Stomach smooth muscle (tissue), 2 donors: ENCODE measurements around the gene CCDC171.

Experiments used
- H3K27ac ChIP-seq: one replicate; pipeline ENCODE4 v1.7.0; 2013; ENCODE audit warnings: mild to moderate bottlenecking, low read length, inconsistent platforms
- H3K27me3 ChIP-seq, 2 donors: one replicate each; pipeline ENCODE4 v1.7.0; 2013; ENCODE audit warnings: low read length in 2 of 2; ENCODE audit not compliant: insufficient read depth in 2 of 2, control insufficient read depth in 1 of 2
- H3K36me3 ChIP-seq, 2 donors: one replicate each; pipeline ENCODE4 v1.7.0; 2013; ENCODE audit warnings: low read length in 2 of 2; ENCODE audit not compliant: control insufficient read depth in 2 of 2, insufficient read depth in 2 of 2
- H3K4me1 ChIP-seq: one replicate; pipeline ENCODE4 v1.7.0; 2013; ENCODE audit warnings: low read length; ENCODE audit not compliant: control insufficient read depth, insufficient read depth
- H3K4me3 ChIP-seq, 2 donors: one replicate each; pipeline ENCODE4 v1.7.0; 2013; ENCODE audit warnings: low read length in 2 of 2
- H3K9ac ChIP-seq, 2 donors: one replicate each; pipeline ENCODE4 v1.7.0; 2013; ENCODE audit warnings: low read length in 2 of 2, mild to moderate bottlenecking in 1 of 2
- H3K9me3 ChIP-seq, 2 donors: one replicate each; pipeline ENCODE4 v1.7.0; 2013; ENCODE audit warnings: low read length in 2 of 2; ENCODE audit not compliant: control insufficient read depth in 2 of 2
- donor health status: healthy.
- donor health status: Pancreatic carcinoma.

Gene CCDC171

DNA sequence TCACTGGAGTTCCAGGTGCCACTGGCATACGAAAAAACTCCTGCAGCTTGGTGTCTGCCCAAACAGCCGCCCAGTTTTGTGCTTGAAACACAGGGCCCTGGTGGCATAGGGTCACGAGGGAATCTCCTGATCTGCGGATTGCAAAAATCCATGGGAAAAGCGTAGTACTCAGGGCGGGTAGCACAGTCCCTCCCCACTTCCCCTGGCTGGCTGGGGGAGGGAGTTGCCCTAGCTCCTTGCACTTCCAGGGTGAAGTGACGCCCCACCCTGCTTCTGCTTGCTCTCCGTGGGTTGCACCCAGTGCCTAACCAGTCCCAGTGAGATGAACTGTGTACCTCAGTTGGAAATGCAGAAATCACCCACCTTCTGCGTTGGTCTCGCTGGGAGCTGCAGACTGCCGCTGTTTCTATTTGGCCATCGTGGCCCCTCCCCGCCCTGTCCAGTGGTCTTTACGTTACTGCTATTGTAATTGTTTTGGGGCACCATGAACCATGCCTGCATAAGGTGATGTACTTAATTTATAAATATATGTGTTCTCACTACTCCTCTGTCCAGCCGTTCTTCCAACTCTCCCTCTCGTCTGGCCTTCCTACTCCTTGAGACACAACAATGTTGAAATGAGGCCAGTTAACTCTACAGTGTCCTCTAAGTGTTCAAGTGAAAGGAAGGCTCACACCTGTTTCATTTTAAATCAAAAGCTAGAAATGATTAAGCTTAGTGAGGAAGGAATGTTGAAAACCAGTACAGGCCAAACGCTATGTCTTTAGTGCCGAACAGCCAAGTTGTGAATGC, 65.9 kb downstream of the CCDC171 start:
- Histone ChIP-seq H3K4me1 (no peaks in the 10 kb centered on the region), H3K9me3 (no peaks in the 10 kb centered on the region), H3K36me3 (no peaks in the 10 kb centered on the region), H3K27ac (no peak overlapping the region), H3K27me3 (no peaks in the 10 kb centered on the region), H3K9ac (no peak overlapping the region), H3K4me3 (no peak overlapping the region)

DNA sequence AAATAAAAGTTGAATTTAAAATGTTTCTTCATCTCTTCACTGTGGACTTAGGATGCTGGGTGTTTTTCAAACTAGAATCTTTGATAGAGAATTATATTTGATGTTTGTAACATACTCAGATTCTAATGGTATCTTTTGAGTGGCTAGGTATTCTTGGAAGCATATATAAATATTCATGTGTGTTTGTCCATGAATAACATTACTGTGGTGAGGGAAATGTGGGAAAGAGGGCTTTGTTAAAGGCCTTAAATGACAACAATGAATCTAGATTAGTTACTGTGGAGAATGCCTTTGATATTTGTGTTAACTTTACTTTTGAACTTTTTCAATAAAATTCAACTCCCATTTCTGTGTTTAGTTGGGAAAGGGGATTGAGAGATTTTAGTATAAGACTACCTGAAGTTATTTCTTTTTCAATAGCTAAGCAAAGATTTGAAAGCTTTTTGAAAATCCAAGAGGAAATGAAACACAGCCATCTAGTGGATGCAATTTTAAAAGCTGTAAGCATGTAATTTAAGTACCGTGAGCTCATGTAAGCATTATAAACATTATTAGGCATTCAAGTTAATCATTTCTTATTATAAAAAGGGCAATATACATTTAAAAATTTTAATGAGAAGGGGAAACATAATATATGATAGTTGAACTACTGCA, 69.6 kb downstream of the CCDC171 start:
- Histone ChIP-seq H3K36me3 (no peaks in the 10 kb centered on the region), H3K27ac (no peak overlapping the region), H3K9ac (no peak overlapping the region), H3K4me1 (no peaks in the 10 kb centered on the region), H3K9me3 (no peaks in the 10 kb centered on the region), H3K27me3 (no peaks in the 10 kb centered on the region), H3K4me3 (no peak overlapping the region)

DNA sequence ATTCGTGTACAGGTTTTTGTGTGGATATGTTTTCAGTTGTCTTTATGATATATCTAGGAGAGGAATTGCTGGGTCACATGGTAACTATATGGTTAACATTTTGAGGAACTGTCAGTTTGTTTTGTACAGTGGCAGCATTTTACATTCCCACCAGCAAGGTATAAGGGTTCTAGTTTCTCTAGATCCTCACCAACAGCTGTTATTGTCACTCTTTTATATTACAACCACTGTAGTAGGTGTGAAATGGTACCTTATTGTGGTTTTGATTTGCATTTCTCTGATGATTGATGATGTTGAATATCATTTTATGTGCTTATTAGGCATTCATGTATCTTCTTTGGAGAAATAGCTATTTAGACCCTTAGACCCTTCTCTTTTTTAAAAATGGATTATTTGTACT, 82.9 kb downstream of the CCDC171 start:
- Histone ChIP-seq H3K27ac (no peak overlapping the region), H3K9me3 (no peaks in the 10 kb centered on the region), H3K4me3 (no peak overlapping the region), H3K9ac (no peak overlapping the region), H3K27me3 (no peaks in the 10 kb centered on the region), H3K4me1 (no peaks in the 10 kb centered on the region), H3K36me3 (no peaks in the 10 kb centered on the region)

DNA sequence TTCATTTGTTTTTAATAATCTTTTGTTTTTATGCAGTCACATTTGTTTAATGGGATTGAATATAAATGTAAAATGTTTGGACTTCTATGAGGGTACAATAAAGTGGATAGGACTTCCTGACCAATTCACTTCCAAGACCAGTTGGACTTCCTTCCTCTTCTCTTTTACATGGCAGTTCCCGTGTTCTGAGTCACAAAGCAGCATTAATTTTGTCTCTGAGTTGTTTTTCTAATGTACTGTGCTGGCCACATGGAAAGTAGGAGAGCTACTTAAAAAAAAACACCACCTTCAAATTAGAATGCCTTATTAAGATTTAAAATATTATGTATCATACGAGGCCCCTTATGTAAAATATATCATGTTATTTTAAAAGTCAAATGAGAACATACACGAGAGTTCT, 87.3 kb downstream of the CCDC171 start:
- no peaks in the 10 kb centered on the region for H3K27me3 ChIP-seq
- no peaks in the 10 kb centered on the region for H3K9me3 ChIP-seq
- H3K27ac ChIP-seq, result no peak overlapping the region
- H3K36me3 ChIP-seq, result no peaks in the 10 kb centered on the region
- no peak overlapping the region for H3K4me3 ChIP-seq
- no peaks in the 10 kb centered on the region for H3K4me1 ChIP-seq
- H3K9ac ChIP-seq, result no peak overlapping the region

DNA sequence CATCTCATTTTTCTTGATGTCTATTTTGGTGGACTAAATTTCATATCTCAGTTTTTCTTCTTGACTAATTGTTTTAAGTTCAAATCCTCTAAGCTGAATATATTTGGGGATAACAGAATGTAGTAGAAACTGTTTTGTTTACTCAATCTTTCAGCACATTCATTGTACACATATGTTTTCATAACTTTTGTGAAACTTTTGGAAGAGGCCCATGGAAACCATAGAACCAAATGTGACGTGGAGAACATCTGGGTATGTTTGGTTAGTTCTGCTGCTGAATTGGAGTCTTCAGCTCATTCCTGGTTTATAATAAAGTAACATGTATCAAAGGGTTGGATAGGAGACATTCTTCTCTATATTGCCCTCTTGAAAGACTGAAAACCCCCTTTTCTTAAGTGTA, 88.4 kb downstream of the CCDC171 start:
- no peak overlapping the region for H3K4me3 ChIP-seq
- no peaks in the 10 kb centered on the region for H3K4me1 ChIP-seq
- no peak overlapping the region for H3K27ac ChIP-seq
- H3K9ac ChIP-seq, result no peak overlapping the region
- no peaks in the 10 kb centered on the region for H3K27me3 ChIP-seq
- H3K9me3 ChIP-seq, result no peaks in the 10 kb centered on the region
- no peaks in the 10 kb centered on the region for H3K36me3 ChIP-seq

DNA sequence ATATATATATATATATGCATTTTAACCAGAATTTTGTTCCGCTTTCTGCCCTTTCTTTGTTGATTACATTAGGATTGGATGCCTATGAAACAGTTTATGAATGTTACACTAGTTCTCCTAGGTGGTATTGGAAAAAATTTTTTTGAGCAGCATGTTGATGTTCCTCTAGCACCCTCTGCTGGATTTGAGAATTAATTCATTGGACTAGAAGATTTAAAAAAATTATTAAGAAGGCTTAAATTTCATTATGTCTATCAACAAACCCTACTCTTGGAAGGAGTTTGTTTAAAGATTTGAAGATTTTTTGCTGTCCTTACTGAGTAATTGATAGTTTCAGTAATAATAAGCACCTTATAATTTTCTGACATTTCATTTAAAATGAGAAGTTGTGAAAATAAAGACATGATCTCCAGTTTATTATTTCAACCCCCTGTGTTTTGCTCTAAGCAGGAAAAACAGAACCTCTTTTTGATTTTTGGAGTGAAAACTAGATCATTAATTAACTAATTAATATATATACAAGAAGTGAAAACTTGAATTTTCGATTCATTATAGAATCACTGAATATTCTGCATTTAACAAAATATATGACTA, 89.6 kb downstream of the CCDC171 start:
- Histone ChIP-seq H3K9ac (no peak overlapping the region), H3K4me3 (no peak overlapping the region), H3K36me3 (no peaks in the 10 kb centered on the region), H3K4me1 (no peaks in the 10 kb centered on the region), H3K27me3 (no peaks in the 10 kb centered on the region), H3K9me3 (no peaks in the 10 kb centered on the region), H3K27ac (no peak overlapping the region)

DNA sequence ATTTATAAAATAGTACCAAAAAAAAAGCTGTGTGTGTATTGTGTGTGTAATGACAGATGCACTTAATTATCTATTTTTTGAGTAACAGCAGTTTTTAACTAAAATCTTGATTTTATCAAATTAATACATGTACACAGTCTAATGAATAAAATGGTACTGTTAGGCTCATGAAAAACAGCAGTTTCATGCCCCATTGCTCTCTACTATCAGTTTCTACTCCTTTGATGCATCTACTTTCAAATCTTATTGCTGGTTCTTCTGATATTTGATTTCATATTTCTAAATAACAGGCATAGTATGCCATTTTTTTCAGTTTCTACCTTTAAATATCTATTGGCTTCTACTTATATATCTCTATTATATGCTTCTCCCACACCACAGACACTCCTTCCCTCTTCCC, 117.4 kb downstream of the CCDC171 start:
- no peak overlapping the region for H3K27ac ChIP-seq
- H3K27me3 ChIP-seq, result no peaks in the 10 kb centered on the region
- no peaks in the 10 kb centered on the region for H3K36me3 ChIP-seq
- no peaks in the 10 kb centered on the region for H3K4me1 ChIP-seq
- H3K9ac ChIP-seq, result no peak overlapping the region
- no peaks in the 10 kb centered on the region for H3K9me3 ChIP-seq
- no peak overlapping the region for H3K4me3 ChIP-seq

DNA sequence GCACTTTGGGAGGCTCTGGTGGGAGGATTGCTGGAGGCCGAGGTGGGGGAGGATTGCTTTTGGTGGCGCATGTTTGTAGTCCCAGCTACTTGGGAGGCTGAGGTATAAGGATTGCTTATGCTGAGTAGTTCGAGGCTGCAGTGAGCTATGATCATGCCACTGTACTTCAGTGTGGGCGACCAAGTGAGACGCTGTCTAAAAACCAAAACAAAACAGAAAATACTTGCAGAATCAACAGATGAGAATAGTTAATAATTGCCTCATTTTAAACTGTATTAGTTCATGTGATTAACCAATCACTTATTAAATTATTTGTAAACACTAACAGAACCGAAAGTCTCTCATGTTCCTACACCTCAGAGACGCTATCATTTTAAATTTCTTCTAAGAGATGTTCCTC, 118.1 kb downstream of the CCDC171 start:
- no peaks in the 10 kb centered on the region for H3K36me3 ChIP-seq
- H3K4me3 ChIP-seq, result no peak overlapping the region
- H3K27ac ChIP-seq, result no peak overlapping the region
- H3K27me3 ChIP-seq, result no peaks in the 10 kb centered on the region
- H3K9me3 ChIP-seq, result no peaks in the 10 kb centered on the region
- H3K4me1 ChIP-seq, result no peaks in the 10 kb centered on the region
- no peak overlapping the region for H3K9ac ChIP-seq

DNA sequence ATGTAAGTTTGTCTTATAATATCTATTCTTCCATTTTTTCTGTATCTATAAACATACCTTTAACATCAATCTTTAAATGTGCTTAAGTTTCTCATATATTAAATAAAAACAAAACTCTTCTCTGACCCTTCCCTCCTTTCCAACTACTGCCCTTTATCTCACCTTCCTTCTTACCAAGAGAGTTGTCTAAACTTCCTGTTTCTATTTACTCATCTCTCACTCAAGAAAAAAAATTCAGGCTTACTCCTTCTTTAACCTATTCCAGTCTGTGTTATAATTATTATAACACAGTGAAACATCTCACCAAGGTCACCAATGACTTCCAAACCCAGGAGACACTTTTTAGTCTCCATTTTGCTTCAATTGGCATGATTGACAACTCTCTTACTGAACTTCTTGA, 140.9 kb downstream of the CCDC171 start:
- no peak overlapping the region for H3K27ac ChIP-seq
- no peaks in the 10 kb centered on the region for H3K4me1 ChIP-seq
- H3K9me3 ChIP-seq, result no peaks in the 10 kb centered on the region

DNA sequence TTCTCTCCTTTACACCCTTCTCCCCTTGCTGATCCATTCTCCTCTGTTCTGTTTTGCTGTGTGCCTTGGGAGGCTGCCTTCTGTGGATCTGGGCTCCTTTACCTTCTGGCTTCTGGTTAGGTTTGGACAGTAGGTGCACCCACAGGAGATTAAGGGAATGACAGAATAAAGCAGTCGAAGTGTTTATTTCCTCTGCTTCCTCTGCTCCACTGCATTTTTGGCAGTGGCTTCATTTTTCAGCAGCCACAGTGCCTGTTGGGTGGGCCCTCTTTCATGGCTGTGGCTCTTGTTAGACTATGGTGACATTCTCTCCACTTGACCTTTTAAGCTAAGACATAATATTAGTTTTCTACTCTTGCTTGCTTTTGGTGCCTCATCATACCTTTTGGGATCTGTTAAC, 144.1 kb downstream of the CCDC171 start:
- Histone ChIP-seq H3K36me3 (peaks cover 0 to 2% of the 10 kb centered on the region in 2 donors), H3K4me3 (no peak overlapping the region), H3K4me1 (no peaks in the 10 kb centered on the region), H3K9me3 (no peaks in the 10 kb centered on the region), H3K27ac (no peak overlapping the region), H3K27me3 (no peaks in the 10 kb centered on the region), H3K9ac (no peak overlapping the region)

More for the DNA sequence above, 140.9 kb downstream of the CCDC171 start:
- Histone ChIP-seq H3K27me3 (no peaks in the 10 kb centered on the region), H3K9ac (no peak overlapping the region), H3K4me3 (no peak overlapping the region), H3K36me3 (peaks cover 0 to 2% of the 10 kb centered on the region in 2 donors)

DNA sequence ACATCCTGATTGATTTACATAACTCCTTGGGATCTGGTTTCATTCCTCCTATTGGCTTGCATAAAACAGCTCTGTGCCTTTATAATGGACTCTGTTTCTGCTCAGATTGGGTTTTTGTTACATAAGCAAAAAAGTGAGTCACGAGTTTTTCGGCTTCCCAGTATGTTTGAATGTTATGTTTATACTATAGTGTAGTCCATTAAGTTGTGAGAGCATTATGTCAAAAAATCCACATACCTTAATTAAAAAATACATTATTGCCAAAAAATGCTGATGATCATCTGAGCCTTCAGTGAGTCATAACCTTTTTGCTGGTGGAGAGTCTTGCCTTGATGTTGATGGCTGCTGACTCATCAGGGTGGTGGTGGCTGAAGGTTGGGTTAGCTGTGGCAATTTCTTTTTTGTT, 144.6 kb downstream of the CCDC171 start:
- Histone ChIP-seq H3K27me3 (no peaks in the 10 kb centered on the region), H3K9ac (no peak overlapping the region), H3K9me3 (no peaks in the 10 kb centered on the region), H3K27ac (no peak overlapping the region), H3K4me1 (no peaks in the 10 kb centered on the region), H3K4me3 (no peak overlapping the region), H3K36me3 (peaks cover 0 to 2% of the 10 kb centered on the region in 2 donors)
